Right forelimb (tissue), 1 donor: Measurements from ENCODE around the gene DUSP28.
"Not testable (repeated sequence)": the region's sequence is repeated elsewhere in the genome, so short reads cannot be mapped to it uniquely, and the experiment has no call there.

ENCODE experiments used
- DNase-seq: peaks from one replicate; pipeline ENCODE4 v3.0.0-alpha.2; 2018

DUSP28 gene, protein sequence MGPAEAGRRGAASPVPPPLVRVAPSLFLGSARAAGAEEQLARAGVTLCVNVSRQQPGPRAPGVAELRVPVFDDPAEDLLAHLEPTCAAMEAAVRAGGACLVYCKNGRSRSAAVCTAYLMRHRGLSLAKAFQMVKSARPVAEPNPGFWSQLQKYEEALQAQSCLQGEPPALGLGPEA

DNA sequence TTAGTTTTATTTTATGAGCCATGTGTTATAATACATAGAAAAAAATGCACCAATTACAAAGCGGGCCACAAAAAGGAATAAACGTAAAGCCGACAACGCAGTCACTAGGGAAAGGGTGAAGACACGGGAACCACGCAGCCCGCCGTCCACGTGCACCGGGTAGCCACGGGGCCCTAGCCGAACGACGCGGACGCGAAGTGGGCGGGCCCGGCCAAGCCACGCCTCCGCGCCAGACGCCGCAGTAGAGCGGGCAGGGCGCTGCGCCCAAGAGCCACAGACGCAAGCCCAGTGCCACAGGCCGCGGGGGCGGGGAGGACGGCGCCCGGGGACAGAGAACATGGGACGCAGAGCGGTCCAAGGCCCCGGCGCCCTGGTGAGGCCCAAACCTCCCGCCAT lies at the start of gene DUSP28:
Gene DUSP28 (plus strand): TSS at position 274 of the 396 bp plus-strand sequence. CDS start 328 bp downstream, outside the sequence.
- peak; percentile 90 for DNase-seq

DNA sequence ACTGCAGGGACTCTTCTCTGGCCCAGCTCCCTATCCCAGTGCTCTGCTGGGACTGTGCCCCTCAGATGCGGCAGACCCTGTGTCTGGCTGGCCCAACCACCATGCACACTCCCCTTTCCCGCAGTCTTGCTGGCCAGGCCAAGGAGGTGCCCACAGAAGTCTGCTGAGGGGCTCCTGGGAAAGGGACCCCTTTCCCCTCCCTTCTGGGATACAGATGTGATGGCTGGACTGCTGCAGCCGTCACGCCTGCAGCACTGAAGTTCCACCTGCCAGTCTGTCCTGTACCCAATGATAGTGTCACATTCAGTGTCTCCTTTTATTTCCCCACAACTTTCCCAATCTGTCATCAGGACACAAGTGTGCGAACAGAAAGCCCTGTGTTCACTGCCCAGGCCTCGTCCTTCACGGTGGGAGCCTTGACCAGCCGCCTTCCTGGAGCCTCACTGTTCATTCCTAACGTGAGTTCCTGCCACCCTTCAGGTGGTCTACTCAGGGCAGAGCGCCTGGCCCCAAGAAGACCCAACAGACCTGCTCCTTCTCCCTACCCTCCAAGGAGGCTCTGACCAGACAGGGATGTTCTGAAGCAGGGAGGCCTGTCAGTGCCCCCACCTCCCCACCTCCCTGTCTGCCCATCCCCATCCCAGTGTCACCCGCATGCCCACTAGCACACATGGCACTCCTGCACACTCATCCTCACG lies 49.5 kb upstream of the DUSP28 start:
- DNase-seq, result no peak

DNA sequence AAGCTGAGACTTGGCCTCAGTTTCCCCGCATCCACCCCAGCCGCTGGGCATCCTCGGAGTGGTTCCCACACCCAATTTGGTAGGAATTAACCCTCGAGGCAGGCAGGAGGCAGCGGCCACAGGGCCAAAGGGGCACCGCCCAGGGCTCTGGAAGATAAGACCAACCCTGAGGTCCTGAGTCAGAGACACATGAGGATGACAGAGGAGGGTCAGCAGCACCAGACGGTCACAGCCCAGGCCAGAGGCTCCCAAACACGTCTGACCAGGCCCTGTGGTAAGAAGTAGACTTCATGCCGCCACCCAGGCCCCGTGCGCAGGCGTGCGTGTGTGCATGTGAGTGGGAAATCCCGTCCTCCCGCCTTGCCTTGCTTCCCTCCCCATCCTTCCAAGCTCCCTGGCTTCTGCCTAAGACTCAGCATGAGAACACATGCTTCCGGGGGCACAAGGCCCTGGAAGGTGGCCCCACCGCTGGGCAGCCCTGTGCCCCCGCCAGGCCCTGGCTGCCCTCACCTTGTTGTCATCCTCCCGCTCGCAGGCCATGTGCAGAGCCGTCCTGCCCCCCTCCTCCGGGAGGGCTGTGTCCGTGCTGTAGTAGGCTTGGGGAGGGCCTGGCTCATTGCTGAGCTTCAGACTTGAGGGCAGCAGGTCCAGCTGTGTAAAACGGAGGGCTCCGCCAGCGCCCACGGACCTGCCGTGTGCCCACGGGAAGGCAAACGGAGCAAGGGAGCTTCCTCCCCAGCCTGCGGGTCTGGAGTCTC lies 48.6 kb upstream of the DUSP28 start:
- no peak for DNase-seq

DNA sequence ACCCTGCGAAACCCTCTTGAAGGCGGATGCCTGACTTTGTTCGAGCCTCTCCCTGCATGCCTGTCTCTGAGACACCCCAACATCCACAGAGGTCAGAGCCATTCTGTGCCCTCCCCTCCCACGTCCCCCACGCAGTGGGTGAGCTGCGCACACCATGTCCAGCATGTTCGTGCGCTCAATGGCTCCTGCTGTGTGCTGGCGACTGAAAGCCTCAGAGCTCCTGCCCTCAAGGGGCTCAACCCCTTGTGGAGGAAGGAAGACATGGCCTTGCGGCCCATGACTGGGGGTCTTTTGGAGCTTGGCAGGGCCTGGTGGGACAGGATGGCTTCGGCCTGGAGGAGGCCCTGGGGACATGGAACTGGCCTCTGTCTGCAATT lies 48.1 kb upstream of the DUSP28 start:
- no peak for DNase-seq

DNA sequence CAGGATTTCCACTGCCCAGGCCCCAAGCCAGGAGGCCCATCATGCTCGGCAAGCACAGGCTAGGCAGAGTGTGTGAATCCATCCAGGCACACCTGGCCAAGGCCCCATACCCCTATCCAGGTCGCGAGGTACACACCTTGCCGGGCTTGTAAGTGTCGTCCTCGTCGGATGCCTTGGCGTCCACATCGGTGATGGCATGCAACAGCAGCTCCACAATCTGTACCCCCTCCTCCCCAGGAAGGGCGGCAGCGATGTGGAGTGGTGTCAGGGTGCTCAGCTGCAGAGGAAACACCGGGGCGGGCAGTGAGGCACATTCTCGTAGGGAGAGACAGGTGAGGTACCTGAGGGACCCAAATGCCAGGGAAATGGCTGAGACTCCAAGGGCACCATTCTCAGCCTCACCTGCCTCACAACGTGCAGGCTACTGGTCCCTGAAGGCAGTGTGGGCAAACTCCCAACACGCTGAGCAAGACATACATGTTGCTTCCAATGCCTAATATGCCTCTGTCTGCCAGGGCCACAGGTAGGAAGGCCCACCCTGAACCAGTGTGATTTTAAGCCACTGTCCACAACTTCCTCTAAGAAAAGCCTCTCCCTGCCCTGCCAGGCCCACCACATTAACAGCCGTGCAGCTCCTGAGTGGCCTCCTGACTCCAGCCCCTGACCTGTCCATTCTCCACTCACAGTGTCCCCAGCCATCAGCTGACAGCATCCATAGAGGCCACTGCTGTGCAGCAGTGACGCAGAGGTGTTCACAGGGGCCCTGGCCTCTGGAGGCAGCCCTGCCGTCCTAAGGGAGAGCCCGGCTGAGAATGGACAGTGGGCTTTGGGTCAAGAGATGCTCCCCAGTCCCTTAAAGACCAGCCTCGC lies 47.3 kb upstream of the DUSP28 start:
- DNase-seq, result no peak

DNA sequence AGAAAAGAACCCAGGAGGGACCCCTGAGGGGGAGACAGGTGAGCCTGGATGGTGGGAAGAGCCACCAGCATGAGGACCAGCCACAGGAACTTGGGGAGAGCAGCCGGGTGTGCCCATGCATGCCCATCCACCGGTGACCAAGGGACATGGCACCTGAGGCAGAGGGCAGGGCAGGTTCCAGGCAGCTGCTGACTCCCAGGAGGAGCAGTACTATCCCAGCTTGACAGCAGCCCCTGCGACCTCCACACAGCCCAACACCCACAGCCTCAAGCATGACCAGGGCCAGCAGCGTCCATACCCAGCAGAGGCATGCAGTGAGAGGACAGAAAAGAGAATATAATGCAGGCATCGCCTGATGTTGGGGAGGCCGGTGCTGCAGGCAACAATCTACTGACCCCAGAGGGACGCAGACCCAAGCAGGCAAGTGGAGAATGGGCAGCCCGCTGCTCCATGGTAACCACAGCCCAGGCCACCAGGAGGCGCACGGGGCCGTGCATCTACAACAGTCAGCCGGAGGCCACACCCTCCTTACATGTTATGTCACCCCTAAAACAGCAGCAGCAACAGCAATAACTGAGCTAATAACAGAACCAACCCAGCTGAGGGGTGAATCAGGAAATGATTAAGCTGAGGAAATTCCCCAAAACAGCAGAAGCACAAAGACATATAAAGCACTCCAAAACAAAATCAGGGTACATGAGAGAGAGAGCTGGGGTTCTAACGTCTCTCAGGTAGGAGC lies 46.4 kb upstream of the DUSP28 start:
- DNase-seq, result peak; percentile 75

DNA sequence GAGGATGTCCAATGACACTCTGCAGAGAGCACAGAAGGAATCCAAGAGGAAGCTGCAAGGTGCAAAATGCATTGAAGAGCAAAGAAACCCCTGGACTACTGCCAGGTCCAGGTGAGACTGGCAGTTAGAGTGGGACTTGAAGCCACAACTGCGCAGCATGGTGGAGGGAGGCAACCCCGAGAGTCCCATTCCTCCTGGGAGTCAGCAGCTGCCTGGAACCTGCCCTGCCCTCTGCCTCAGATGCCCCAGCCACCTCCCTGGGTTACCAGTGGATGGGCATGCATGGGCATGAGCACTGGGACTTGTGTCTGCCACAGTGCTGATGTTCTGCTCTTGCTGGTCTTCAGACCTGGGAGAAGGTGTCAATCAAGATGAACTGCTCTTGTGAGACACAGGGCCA lies 45.5 kb upstream of the DUSP28 start:
- no peak for DNase-seq

DNA sequence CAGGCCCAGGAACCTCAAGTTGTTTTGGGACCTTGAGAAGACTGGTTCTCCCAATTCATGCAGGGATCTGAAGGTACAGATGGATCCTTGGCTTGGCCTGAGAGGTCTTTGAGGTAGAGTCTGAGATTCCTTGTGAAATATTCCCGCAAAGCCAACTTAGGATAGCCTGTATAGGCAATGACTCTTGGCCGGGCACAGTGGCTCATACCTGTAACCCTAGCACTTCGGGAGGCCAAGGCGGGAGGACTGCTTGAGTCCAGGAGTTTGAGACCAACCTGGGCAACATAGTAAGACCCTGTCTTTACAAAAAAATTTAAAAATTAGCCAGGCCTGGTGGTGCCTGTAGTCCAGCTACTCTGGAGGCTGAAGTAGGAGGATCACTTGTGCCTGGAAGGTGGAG lies 42.8 kb upstream of the DUSP28 start:
- no peak for DNase-seq

DNA sequence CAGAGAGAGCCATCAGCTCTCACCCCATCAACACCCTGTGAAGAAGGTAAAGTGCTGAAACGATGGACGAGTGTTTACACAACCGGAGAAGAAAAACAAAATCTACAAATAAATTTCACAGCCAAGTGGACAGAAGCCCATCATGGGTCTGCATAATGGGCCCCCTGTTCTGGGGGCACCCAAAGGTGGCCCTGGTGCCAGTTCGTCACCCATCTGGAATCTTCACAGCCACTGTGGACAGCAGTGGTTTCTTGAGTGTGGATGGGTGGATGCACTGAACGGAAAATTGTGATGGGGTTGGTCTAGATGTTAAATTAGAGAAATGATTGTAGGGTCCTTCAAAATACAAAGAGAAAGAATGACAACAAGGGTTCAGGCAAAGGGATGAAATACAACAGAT lies 41.2 kb upstream of the DUSP28 start:
- no peak for DNase-seq

DNA sequence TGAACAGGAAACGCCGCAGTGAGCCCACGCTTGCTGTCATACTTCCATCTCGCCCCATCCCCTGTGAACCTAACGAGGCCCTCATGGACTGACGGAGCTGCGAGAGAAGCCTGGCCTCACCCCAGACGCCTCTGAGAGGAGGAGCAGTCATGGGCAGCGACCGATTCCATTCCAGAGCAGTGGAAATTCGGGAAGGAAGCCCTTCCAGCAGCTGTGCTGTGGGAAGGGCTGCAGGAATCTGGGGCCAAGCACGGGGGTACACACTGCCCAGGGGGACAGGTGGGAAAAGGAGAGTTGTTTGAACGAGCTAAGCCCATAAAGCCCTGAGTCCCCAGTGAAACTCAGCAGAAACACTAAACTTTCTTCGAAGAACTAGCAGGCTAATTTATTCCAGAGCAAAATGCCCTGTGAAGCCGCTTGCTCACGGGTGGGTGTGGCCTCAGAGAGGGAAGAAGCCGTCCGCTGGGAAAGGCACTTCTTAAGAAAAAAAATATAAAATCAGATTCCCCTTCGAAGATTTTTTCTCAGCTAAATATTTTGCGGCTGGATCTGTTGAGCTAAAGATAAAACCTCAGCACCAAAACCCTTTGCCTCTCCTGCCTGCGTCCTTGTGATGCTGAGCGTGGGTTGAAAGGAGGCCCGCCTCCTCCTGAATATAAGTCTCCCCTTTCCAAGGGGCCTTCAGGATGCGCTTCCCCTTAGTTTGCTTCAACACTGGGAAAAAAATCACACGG lies 40.6 kb upstream of the DUSP28 start:
- DNase-seq, result no peak

DNA sequence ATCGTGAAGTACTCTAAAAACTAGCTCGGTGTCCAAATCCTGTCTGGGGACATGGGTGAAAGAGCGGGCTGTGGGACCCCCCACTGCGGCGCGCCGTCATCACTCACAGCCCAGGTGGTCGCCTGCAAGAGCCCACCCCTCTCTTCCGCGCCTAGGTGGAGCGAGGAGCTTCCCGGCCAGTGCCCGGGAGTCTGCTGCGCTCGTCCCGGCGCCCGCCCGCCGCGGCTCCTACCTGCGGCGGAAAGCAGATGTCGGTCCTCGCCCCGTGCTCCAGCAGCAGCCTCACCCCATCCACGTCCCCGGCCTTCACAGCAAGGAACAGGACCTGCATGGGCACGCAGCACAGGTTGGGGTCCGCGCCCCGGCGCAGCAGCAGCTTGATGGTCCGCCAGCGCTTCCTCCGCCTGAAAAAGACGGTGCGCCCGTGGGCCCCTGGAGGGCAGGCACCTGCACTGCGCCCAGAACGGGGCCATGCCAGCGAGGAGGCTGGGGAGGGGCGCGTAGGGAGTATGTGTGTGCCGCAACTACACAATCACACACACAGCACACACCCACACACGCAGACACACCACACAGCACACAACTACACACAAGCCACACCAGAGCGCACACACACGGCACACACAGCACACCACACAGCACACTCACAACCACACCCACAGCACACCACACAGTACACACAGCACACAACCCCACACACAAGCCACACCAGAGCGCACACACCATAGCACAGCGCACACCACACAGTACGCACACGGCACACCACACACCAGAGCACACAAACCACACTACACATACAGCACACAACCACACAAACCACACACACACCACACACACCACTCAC lies 39.8 kb upstream of the DUSP28 start:
- DNase-seq, result no peak

DNA sequence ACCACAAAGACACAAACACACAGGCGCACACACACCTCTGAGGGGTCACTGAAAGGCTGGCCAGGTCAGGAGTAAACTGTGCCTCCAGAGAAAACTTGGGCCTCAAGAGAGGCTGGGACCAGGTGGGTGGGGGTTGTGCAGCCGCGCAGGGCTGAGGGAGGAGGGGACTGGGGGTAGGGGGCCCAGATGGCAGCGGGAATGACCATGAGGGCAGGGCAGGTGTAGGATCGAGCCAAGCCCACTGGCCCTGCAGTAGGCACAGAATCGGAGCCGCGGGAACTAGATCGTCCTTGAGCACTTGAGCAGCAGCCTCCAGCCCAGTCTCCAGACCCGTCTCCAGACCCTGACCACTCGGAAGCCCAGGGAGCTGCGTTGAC lies 39.2 kb upstream of the DUSP28 start:
- no peak for DNase-seq

DNA sequence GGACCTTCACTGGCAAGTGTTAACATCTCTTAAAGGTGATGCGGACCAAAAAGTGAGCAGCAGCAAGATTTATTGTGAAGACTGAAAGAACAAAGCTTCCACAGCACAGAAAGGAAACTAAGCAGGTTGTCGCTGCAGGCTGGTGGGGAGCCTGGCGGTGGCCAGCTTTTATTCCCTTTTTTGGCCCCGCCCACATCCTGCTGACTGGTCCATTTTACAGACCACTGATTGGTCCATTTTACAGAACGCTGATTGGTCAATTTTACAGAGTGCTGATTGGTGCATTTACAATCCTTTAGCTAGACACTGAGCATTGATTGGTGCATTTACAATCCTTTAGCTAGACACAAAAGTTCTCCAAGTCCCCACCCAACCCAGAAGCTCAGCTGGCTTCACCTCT lies 38.3 kb upstream of the DUSP28 start:
- DNase-seq, result not testable (repeated sequence)

DNA sequence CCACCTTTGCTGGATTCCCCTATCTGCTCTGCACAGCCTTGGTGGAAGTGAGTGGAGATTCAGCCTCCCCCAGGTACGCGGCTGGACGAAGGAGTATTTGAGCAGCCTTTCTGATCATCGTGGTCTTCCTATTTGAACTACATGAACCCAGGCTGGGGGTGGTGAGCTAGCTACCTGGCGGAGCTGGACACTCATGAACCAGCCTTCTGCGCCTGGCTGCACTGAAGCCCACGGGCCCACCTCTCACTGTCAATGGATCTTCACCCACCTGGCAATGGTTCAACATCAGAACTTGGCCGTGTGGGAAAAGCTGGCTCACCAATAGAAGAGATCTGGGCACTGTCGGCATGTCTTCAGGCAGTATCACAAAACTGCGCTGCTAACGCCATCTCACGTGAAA lies 37.8 kb upstream of the DUSP28 start:
- DNase-seq, result no peak

DNA sequence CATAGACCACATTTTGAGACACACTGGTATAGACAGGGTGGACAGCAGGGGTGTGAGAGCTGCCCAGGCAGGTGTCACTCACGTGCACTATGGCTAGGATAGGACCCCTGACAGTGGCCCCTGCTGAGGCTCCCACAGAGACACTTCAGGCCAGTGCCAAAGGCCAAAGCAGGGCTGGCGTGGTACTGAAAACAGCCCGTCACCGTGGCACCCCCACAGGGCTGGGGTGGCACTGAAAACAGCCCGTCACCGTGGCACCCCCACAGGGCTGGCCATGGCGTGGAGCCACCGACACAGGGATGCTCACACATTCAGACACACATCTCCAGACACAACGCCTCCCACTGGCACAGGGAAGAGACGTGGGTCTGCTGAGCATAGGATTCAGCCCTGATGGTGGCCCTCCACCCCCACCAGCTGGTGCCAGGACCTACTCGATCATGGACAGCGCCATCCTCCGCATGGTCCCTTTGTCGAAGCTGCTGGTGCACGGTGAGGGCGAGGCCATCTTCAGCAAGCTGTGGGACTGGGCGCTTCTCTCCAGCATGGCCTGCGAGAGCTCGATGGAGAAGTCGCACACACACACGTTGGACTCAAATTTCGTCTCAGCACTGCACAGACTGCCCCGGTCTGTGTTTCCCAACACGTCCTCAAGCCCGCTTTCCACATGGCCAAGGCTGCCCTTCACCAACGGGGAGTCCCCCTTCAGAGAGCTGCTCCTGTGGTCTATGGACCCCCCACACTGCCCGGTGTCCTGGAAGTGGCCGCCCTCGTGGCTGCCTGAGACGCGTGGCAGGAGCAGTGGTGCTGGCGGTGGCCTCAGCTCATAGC lies 36.5 kb upstream of the DUSP28 start:
- DNase-seq, result no peak

DNA sequence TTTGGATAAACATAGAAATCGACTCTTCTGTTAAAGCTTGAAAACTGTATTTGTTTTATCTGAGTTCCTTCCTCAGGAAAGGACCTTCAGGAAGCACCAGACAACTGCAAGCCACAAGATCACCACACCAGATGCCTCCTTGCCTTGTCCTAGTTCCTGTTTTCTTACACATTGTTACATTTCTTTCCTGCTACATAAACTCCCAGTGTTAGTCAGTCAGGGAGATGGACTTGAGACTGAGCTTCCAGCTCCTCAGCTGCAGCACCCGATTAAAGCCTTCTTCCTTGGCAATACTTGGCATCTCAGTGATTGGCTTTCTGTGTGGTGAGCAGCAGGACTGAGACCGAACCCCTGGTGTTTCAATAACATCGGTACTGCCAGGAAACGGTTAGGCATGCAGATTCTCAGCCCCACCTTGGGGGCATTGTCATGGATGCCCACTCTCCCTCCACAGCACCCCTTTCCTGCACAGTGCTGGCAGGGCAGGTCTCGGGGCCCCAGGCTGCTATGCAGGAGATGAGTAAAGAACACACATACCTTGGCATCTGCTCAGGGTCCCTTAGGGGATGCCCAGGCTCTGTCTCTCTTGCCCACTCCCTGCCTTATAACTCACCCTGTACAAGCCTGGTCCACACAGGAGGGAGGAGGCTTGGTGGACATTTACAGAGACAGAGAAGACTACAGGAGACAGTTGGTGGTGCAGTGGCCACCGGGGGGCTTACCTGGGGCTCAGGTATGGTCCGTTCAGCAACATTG lies 35.0 kb upstream of the DUSP28 start:
- DNase-seq, result no peak

DNA sequence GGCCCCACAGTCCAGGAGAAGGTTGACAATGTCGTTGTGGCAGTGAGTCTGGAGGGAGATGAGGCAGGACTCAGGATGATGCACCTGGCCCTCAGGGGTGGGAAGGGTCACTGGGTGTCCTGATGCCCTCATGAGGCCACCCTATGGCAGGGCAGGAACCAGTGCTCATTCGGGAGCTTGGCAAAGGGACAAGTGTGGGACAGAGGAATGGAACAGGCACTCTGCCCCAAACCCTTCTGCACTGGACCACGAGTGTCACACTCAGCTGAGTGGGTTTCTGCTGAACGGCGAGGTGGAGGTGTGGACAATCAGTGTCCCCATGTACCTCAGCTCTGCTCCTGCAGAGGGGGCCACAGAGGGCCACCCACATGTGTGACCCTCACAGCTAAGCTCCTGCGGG lies 34.4 kb upstream of the DUSP28 start:
- no peak for DNase-seq

DNA sequence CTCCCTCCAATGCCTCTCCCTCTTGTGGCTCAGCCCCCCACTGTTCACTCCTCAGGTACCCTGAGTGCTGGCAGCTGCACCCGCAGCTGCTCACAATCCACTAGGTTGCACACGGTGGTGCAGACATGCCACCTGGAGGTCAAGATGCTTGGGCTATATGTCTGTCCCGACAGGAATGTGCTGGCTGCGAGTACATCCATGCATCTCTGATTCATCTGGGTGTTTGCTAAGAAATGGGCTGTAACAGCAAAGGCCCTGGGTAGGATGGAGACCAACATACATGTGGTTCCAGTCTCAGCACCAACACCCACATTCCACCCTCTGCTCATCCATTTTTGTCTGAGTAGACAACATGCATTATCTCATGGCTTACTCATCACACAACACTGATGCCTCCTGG lies 33.6 kb upstream of the DUSP28 start:
- no peak for DNase-seq

DNA sequence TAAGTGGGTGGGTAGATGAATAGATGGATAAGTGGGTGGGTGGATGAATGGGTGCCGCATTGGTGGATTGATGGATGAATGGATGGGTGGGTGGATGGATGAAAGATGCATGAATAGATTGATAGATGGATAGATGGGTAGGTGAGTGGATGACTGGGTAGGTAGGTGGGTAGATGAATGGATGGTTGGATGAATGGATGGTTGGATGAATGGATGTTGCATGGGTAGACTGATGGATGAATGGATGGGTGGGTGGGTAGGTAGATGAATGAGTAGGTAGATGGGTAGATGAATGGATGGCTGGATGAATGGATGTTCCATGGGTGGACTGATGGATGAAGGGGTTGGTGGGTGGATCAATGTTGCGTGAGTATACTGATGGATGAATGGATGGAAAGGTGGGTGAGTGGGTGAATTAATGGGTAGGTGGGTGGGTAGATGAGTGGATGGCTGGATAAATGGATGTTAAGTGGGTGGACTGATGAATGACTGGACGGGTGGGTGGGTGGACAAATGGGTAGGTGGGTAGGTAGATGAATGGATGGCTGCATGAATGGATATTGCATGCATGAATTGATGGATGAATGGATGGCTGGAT lies 32.9 kb upstream of the DUSP28 start:
- no peak for DNase-seq
